Mammary epithelial cell (primary cell): ENCODE results near the gene IL1B.

ENCODE experiments used
- EZH2 ChIP-seq: IDR thresholded peaks from 2 replicates; pipeline ENCODE4 v1.6.1; 2012; ENCODE audit warnings: low read length, inconsistent platforms, borderline replicate concordance
- TF ChIP-seq, protein P1 (sequence below), 2 donors: IDR thresholded peaks in 1 of 2; conservative IDR thresholded peaks in 1 of 2; 2 replicates each; pipeline ENCODE4 v1.5.1; 2011 to 2012; ENCODE audit warnings: inconsistent platforms in 2 of 2, low read length in 2 of 2, mild to moderate bottlenecking in 2 of 2, control low read depth in 1 of 2, low read depth in 1 of 2; ENCODE audit not compliant: insufficient read depth in 1 of 2; ENCODE audit errors: extremely low read depth in 1 of 2

DNA sequence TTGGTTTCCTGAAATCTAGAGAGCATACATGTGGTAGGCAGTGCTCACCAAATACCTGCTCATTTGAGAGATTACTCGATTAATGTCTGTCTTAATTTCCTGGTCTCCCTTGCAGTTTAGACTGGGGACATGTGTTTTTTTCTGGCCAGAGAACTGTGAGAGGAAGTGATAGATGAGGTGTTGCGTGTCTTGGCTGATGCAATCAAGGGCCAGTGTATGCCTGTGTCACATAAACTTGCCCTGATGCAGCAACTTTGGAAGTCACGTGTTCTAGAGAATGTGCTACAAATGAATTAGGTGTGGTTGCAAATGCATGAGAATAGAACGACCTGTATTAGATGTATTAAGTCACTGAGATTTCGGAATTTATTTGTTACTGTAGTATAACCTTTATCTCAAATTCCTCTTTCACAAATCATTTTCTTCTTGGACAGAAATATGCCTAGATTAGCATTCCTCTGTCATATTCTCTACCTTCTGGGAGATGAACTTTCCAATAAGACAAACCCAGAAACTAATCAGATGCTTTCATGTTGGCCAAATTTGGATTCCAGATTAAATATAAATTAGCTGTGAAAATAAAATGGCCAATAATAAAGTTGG lies 42.3 kb downstream of the IL1B start:
- TF ChIP-seq, protein P1, sequence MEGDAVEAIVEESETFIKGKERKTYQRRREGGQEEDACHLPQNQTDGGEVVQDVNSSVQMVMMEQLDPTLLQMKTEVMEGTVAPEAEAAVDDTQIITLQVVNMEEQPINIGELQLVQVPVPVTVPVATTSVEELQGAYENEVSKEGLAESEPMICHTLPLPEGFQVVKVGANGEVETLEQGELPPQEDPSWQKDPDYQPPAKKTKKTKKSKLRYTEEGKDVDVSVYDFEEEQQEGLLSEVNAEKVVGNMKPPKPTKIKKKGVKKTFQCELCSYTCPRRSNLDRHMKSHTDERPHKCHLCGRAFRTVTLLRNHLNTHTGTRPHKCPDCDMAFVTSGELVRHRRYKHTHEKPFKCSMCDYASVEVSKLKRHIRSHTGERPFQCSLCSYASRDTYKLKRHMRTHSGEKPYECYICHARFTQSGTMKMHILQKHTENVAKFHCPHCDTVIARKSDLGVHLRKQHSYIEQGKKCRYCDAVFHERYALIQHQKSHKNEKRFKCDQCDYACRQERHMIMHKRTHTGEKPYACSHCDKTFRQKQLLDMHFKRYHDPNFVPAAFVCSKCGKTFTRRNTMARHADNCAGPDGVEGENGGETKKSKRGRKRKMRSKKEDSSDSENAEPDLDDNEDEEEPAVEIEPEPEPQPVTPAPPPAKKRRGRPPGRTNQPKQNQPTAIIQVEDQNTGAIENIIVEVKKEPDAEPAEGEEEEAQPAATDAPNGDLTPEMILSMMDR (conservative IDR thresholded peaks at IDR 0.05 in 1 of 2, IDR thresholded peaks at IDR 0.05 in 1 of 2; ENCODE audit: extremely low read depth in 1 of 2, insufficient read depth in 1 of 2, low read depth in 1 of 2, low read length in 2 of 2), result no peak
- TF ChIP-seq EZH2, result no peak
